NCI-H460 (cell line): ENCODE results near the gene GTF3C2. TPM values are rescaled to one million over a fixed set of nuclear protein-coding genes. Genes with fewer than 3 reads are reported as not detected.
"Not testable (repeated sequence)": the region's sequence is repeated elsewhere in the genome, so short reads cannot be mapped to it uniquely, and the experiment has no call there.

Source experiments
- DNase-seq: peaks from one replicate; pipeline ENCODE4 v3.0.0-alpha.2; 2016; ENCODE audit warnings: low read depth; ENCODE audit errors: extremely low read depth
- total RNA-seq: library from RNA; depleted of rRNA; stranded (reverse); fragments of >200 nt; shearing (Covaris generic); gene quantifications from 2 replicates; pipeline ENCODE4 v1.2.3, GENCODE V29; 2014

GTF3C2 gene
- total RNA-seq, 1 experiment from 2014 or later = 66.5 TPM

- DNase-seq = no peak
Observed at GRCh38 chr2:27375513-27376099, 19.0 kb upstream of the GTF3C2 start.

- DNase-seq = no peak
Observed at GRCh38 chr2:27373567-27373966, 17.0 kb upstream of the GTF3C2 start.

GRCh38 chr2:27372937-27373336 lies 16.4 kb upstream of the GTF3C2 start:
- no peak for DNase-seq

- no peak for DNase-seq
Observed at GRCh38 chr2:27370816-27371620, 14.5 kb upstream of the GTF3C2 start.

- peak; percentile 99 for DNase-seq
Observed at GRCh38 chr2:27370026-27370815, 13.7 kb upstream of the GTF3C2 start, which contains the start of the genes EIF2B4 and SNX17. TSS of gene EIF2B4 (minus strand) at chr2:27370338. CDS start at chr2:27370314, 24 bp downstream. TSS of gene SNX17 (plus strand) at chr2:27370616. CDS start at chr2:27370744, 128 bp downstream.

- DNase-seq = peak; percentile 28
Observed at GRCh38 chr2:27369471-27370025, 13.0 kb upstream of the GTF3C2 start.

- no peak for DNase-seq
Observed at GRCh38 chr2:27363933-27364332, 7.4 kb upstream of the GTF3C2 start.

- DNase-seq = no peak
Observed at GRCh38 chr2:27362678-27363420, 6.3 kb upstream of the GTF3C2 start.

GRCh38 chr2:27356056-27356381 lies 545 bp downstream of the GTF3C2 start:
- peak; percentile 26 for DNase-seq

GRCh38 chr2:27354597-27354927 lies 2.0 kb downstream of the GTF3C2 start:
- no peak for DNase-seq

- no peak for DNase-seq
Observed at GRCh38 chr2:27353762-27354596, 2.6 kb downstream of the GTF3C2 start.

- not testable (repeated sequence) for DNase-seq
Observed at GRCh38 chr2:27353386-27353761, 3.2 kb downstream of the GTF3C2 start.

- no peak for DNase-seq
Observed at GRCh38 chr2:27351802-27352598, 4.6 kb downstream of the GTF3C2 start.

GRCh38 chr2:27350106-27350693 lies 6.4 kb downstream of the GTF3C2 start:
- DNase-seq = no peak

GRCh38 chr2:27347641-27348040 lies 8.9 kb downstream of the GTF3C2 start:
- no peak for DNase-seq

GRCh38 chr2:27336173-27336572 lies 20.4 kb downstream of the GTF3C2 start:
- DNase-seq = no peak

GRCh38 chr2:27335311-27335710 lies 21.3 kb downstream of the GTF3C2 start:
- DNase-seq = no peak

- no peak for DNase-seq
Observed at GRCh38 chr2:27324720-27325119, 31.8 kb downstream of the GTF3C2 start.
